K562 (cell line): ENCODE results near the gene TGM5. TPM values are rescaled to one million over a fixed set of nuclear protein-coding genes. Genes with fewer than 3 reads are reported as not detected.

Source experiments
- CBFB ChIP-seq: sonication (generic); formaldehyde crosslinking; IDR thresholded peaks from 2 replicates; pipeline ENCODE4 v1.4.0; 2020; ENCODE audit warnings: mild to moderate bottlenecking, missing genetic modification reagents
- CCNT2 ChIP-seq: IDR thresholded peaks from 2 replicates; pipeline ENCODE4 v1.6.1; 2011; ENCODE audit warnings: borderline replicate concordance, low read depth, mild to moderate bottlenecking, moderate library complexity, mixed read lengths, low read length; ENCODE audit not compliant: insufficient read length; ENCODE audit errors: extremely low read depth
- CLOCK ChIP-seq: fragments of 250-450 bp; sonication (Bioruptor Pico); IDR thresholded peaks from 2 replicates; pipeline ENCODE4 v1.4.0; 2020; ENCODE audit warnings: mild to moderate bottlenecking, moderate library complexity, borderline replicate concordance
- EWSR1 ChIP-seq: fragments of 450-650 bp; IDR thresholded peaks from 2 replicates; pipeline ENCODE4 v1.6.1; 2018; ENCODE audit warnings: borderline replicate concordance, mild to moderate bottlenecking, low read depth, moderate library complexity; ENCODE audit not compliant: partially characterized antibody
- NCOA6 ChIP-seq: fragments of 450-650 bp; IDR thresholded peaks from 2 replicates; pipeline ENCODE4 v1.6.1; 2017; ENCODE audit warnings: mild to moderate bottlenecking
- NR2C1 ChIP-seq, 2 experiments: fragments of 450-650 bp; IDR thresholded peaks; 2 replicates each; pipeline ENCODE4 v1.6.1; 2017; ENCODE audit warnings: mild to moderate bottlenecking in 2 of 2, antibody characterized with exemption in 1 of 2, inconsistent platforms in 1 of 2, missing compliant biosample characterization in 1 of 2, missing genetic modification characterization in 1 of 2
- PKNOX1 ChIP-seq: fragments of 450-650 bp; IDR thresholded peaks from 2 replicates; pipeline ENCODE4 v1.6.1; 2016
- POLR3A ChIP-seq: IDR thresholded peaks from 2 replicates; pipeline ENCODE4 v1.6.1; 2011; ENCODE audit warnings: borderline replicate concordance, mild to moderate bottlenecking, moderate library complexity; ENCODE audit not compliant: insufficient read length, insufficient read depth; ENCODE audit errors: extremely low read depth
- PPARD ChIP-seq: fragments of 250-450 bp; sonication (Bioruptor Pico); IDR thresholded peaks from 2 replicates; pipeline ENCODE4 v1.8.0; 2022; ENCODE audit warnings: inconsistent platforms, mild to moderate bottlenecking, moderate library complexity
- PREB ChIP-seq: sonication (generic); formaldehyde crosslinking; IDR thresholded peaks from 2 replicates; pipeline ENCODE4 v1.8.1; 2023; ENCODE audit warnings: mild to moderate bottlenecking, missing genetic modification reagents
- PYGO2 ChIP-seq: fragments of 450-650 bp; IDR thresholded peaks from 2 replicates; pipeline ENCODE4 v1.6.1; 2016; ENCODE audit warnings: mild to moderate bottlenecking, missing genetic modification characterization, moderate library complexity, missing compliant biosample characterization
- RBM22 ChIP-seq: fragments of 200-400 bp; formaldehyde crosslinking; IDR thresholded peaks from 2 replicates; pipeline ENCODE4 v1.6.1; 2018; ENCODE audit warnings: low read length, low read depth; ENCODE audit not compliant: poor library complexity, severe bottlenecking
- TFE3 ChIP-seq: fragments of 450-650 bp; formaldehyde crosslinking; IDR thresholded peaks from 2 replicates; pipeline ENCODE4 v1.4.0; 2020; ENCODE audit warnings: mild to moderate bottlenecking, mixed read lengths
- USF1 ChIP-seq: sonication (generic); formaldehyde crosslinking; IDR thresholded peaks from 2 replicates; pipeline ENCODE4 v1.9.0; 2022; ENCODE audit warnings: mild to moderate bottlenecking, missing genetic modification reagents
- ZNF121 ChIP-seq: sonication (generic); formaldehyde crosslinking; conservative IDR thresholded peaks from 2 replicates; pipeline ENCODE4 v1.8.0; 2022; ENCODE audit warnings: missing genetic modification reagents
- ZNF280B ChIP-seq: fragments of 250-450 bp; sonication (Bioruptor Pico); IDR thresholded peaks from 2 replicates; pipeline ENCODE4 v1.5.1; 2021; ENCODE audit warnings: mild to moderate bottlenecking
- ZNF316 ChIP-seq: fragments of 450-650 bp; IDR thresholded peaks from 2 replicates; pipeline ENCODE4 v1.6.1; 2016
- ZNF384 ChIP-seq: IDR thresholded peaks from 2 replicates; pipeline ENCODE4 v1.6.1; 2012; ENCODE audit warnings: low read depth, low read length, improper control_type of control experiment
- ZNF780A ChIP-seq: fragments of 250-450 bp; sonication (Bioruptor Pico); IDR thresholded peaks from 2 replicates; pipeline ENCODE4 v1.5.0; 2021; ENCODE audit warnings: mild to moderate bottlenecking
- polyA plus RNA-seq, 8 experiments: library from polyadenylated mRNA; depleted of rRNA in 4 of 8; stranded (reverse) in 5 of 8; unstranded in 3 of 8; fragments of >200 nt; fragmentation: Nextera tagmentation in 2 of 8; fragmentation: Illumina TruSeq in 1 of 8; extraction: Ambion mirVana in 2 of 8; extraction: Trizol in 1 of 8; gene quantifications; 2 replicates each; pipeline versions ENCODE4 v1.2.1 to v1.2.3, GENCODE V29; 2011 to 2014; ENCODE audit warnings: inconsistent platforms in 1 of 8, missing spikeins in 1 of 8
- total RNA-seq, 7 experiments: library from RNA; depleted of rRNA in 6 of 7; stranded (reverse); fragments of >200 nt in 6 of 7; fragmentation: Illumina TruSeq in 2 of 7; extraction: Trizol in 2 of 7; gene quantifications; 2 replicates each; pipeline versions ENCODE4 v1.2.1 to v1.2.3, GENCODE V29; 2011 to 2021; ENCODE audit warnings: low replicate concordance in 1 of 7

The TGM5 gene
- total and polyA plus RNA-seq, 9 of the 15 experiments (the other 6 are each of a cell fraction or from before 2014, with no cell fraction given), result 0.03 to 0.10 (median 0.07) TPM; not detected in 6

GRCh38 chr15:43230640-43231115, 36.0 kb downstream of the TGM5 start (continued):
- TF ChIP-seq TFE3 (CRISPR knock-in tag) (no peak), EWSR1 (no peak), NCOA6 (no peak), PKNOX1 (no peak), ZNF780A (no peak), POLR3A (no peak), CBFB (CRISPR knock-in tag) (no peak), CLOCK (no peak), PPARD (CRISPR knock-in tag) (no peak), USF1 (CRISPR knock-in tag) (no peak), PREB (CRISPR knock-in tag) (no peak), NR2C1 (IDR thresholded peaks at IDR 0.05) (no peak; the same call in 1 of the 2 replicates), NR2C1 (tag; IDR thresholded peaks at IDR 0.05) (peak; percentile 51; the same call in 1 of the 2 replicates), ZNF384 (no peak), ZNF316 (peak; percentile 95), RBM22 (no peak), CCNT2 (peak; percentile 56), ZNF280B (CRISPR knock-in tag) (no peak), PYGO2 (tag) (no peak), ZNF121 (CRISPR knock-in tag) (no peak)
